ENCODE measurements around the gene SOSTDC1.

The SOSTDC1 gene

GRCh38 chr7:16422103-16422435, 43.5 kb downstream of the SOSTDC1 start:
- no peak for DNase-seq (ENCODE audit: low read depth, low spot score)
- no peak overlapping the region for H3K4me3 ChIP-seq (ENCODE audit: low read length)

DNA sequence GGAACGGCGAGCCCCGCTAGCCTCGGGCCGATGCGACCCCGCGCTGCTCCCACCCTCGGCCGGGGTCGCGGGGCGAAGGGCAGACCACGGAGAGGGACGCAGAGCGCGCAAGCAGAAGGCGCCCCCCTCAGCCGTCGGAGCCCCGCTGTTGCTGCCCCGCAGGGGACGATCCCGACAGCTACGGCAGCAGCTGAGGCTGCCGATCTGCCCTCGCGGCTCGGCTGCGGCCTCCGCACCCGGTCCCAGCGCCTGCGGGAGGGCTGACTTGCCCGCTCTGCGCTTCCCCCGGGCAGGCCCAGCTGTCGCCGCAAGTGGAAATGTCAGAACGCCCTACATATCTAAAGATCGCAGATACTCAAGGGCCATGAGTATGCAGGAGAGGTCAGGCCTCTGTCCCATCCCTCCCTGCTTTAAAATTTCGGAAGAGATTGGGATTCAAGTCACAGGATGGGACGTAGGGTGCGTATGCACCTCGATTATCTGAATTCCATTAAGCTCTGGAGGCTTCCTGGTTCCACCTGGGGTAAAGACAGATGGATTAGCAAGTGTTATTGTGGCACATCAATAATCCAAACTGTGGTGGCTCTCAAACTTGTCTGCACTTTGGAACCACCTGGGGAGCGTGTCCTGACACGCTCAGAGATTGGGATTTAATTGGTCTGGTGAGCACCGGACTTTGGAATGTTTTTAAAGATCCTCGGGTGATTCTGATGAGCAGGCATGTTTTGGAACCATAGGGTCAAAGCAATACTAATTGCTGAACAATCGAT, 44.0 kb downstream of the SOSTDC1 start, which contains the start of gene CRPPA:
TSS of gene CRPPA (minus strand) at position 206 of the 770 bp plus-strand sequence. CDS start 216 bp downstream, outside the sequence.
- no peak for DNase-seq (ENCODE audit: low read depth, low spot score)
- H3K4me3 ChIP-seq (ENCODE audit: low read length): no peak within 1 kb of the TSS

DNA sequence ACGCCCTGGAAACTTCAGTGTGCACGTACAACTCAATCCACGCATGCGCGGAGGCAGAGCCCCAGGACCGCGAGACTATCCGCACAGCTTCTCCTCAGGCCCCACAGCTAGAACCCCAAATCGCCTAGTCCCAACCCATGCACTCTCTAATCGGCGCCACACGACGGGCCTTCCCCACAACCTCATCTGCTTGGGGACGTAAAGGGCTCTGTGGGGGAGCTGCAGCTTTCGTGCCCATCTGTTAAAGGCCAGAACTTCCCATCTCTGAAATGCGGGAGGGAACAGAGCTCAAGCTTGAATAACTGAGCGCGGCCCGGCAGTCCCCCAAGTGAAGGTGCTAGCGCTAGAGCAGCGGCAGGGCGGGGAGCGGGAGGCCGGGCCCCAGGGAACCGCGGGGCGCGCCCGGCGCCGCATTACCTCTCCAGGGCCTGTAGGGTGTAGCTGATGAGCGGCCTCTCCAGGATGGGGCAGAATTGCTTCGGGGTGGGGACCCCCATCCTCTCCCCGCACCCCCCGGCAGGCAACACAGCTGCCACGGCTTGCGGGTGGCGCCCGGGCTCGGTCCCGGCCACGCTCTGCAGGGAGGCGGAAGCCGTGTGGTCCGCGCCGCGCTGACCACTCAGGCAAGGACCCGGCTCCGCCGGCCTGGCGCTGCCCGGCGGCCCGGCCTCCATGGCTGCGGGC, 44.7 kb downstream of the SOSTDC1 start:
- no peak for DNase-seq (ENCODE audit: low read depth, low spot score)
- H3K4me3 ChIP-seq (ENCODE audit: low read length): no peak overlapping the region

DNA sequence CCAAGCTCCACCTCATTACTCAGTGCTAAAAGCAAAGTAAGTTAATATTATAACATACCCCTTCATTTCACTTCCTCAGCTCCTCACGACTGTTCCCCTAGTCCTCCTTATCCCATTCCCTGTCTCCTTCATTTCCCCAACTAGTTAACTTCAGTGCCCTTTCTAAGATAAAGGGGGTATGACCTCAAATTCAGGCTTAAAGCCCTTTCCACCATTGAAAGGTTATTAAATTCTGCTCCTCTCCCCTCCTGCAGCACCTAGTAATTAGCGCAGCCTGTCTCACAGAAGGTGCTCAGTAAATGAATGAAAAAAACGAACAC, 45.2 kb downstream of the SOSTDC1 start:
- DNase-seq (ENCODE audit: low read depth, low spot score): no peak
- no peak overlapping the region for H3K4me3 ChIP-seq (ENCODE audit: low read length)

GRCh38 chr7:16419859-16420258, 45.7 kb downstream of the SOSTDC1 start:
- DNase-seq (ENCODE audit: low read depth, low spot score): no peak
- H3K4me3 ChIP-seq (ENCODE audit: low read length): no peak overlapping the region

DNA sequence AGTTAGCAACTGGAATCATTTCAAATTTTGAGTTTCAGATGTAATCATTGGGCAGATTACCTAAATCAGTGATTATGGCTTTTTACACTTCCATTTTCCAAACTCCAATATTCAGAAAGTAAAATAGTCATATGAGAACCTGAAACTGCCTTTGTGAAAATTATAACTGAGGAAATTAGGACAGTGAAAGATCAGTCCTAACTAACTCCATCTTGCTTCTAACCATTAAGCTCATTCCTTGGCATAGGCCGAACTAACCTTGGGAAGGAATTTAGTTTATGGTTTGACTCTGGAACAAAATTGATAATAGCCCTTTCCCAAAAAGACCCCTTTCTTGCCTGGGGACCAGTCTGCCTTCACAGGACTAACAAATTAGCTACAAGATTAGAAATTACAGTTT, 46.4 kb downstream of the SOSTDC1 start:
- DNase-seq (ENCODE audit: low read depth, low spot score): no peak

DNA sequence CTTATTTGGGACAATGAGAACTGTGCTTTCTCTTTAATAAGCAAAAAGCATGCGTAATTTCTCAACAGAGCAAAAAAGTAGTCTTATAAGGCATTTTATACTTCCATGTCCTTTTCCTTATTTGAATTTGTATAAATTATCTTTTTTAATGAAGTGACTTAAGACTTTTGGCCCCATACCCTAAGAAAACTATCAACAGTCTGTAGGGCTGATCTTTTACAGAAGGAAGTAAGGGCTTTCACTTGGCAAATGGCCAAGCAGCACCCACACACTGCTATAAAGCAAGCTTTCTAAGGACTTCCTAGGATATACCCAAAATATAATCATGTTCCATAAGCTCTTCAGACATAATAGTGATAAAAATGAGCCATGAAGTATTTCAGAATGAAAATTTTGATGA, 47.6 kb downstream of the SOSTDC1 start:
- no peak overlapping the region for H3K4me3 ChIP-seq (ENCODE audit: low read length)
- DNase-seq (ENCODE audit: low read depth, low spot score): no peak

More for the DNA sequence above, 46.4 kb downstream of the SOSTDC1 start:
- H3K4me3 ChIP-seq (ENCODE audit: low read length): no peak overlapping the region

GRCh38 chr7:16416289-16417282, 49.0 kb downstream of the SOSTDC1 start:
- no peak overlapping the region for H3K4me3 ChIP-seq (ENCODE audit: low read length)
- no peak for DNase-seq (ENCODE audit: low read depth, low spot score)

DNA sequence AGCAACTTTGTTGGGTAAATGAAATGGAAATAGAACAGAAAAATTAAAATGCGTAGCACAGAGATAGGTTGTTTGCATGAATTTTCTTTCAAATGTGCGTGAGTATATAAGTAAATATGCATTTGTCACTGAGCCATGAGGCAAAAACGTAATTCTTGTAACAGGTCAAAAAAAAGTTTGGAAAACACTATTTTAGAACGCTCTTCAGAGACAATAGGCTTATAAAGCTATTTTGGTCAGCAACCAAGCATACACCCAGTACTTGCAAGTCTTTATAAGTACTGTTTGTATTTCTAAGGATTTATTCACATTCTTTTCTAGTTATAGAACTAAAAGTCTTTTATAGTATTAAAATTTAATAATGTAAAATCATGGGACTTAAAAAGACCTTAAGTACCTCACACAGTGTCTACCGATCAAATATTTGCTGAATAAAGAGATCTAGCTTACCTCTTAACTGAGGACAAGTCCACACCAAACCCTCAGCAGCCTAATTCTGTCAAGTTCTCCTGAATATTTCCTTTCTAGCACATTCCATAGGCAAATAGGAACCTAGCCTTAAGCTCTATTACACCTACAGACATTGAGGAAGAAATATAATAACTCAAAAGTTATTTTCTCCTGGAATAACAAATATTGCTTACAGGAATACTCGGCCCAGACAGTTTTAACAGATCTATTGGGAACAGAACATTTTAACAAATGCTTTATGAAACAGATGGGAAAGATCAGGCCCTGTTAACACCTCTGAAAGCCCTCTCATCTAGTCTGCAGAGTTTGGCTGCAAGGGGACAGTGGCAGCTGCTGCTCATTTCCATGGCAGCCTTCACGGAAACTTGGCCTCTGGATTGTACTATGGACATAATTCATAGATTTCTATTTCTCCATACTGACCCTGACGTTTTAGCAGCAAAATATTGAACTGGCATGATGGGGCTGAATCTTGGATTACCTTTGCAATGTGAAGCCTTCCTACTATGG, 53.0 kb downstream of the SOSTDC1 start:
- no peak for DNase-seq (ENCODE audit: low read depth, low spot score)
- no peak overlapping the region for H3K4me3 ChIP-seq (ENCODE audit: low read length)
